ENCODE measurements around the gene PTPN3. TPM values are rescaled to one million over a fixed set of nuclear protein-coding genes. Genes with fewer than 3 reads are reported as not detected.

PTPN3 gene
- total RNA-seq, 3 donors from 2014 or later = 13.2 to 30.3 (median 25.8) TPM

DNA sequence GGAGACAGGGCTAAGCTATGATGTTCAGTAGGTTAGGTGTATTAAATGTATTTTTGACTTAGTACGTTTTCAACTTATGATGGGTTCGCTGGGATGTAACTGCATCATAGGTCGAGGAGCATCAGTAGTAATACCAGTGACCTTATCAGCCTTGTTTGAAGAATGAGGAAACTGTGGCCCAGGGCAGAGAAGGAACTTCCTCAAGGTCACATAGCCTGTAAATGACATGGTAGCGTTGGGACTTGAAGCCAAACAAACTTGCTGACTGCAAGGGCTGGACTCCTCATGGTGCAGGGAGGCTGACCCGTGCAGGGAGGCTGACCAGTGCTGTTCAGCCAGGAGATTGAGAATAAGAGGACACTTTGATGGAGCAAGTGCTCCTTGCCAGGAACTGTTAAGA is 21.3 kb upstream of the PTPN3 start:
- H3K9me3 ChIP-seq = no peaks in the 10 kb centered on the region
- no peaks in the 10 kb centered on the region for H3K4me1 ChIP-seq (ENCODE audit: low read depth)
- no peak overlapping the region for H3K4me3 ChIP-seq
- no peak for DNase-seq
- peak; percentile 35 for ATAC-seq
- H3K36me3 ChIP-seq (ENCODE audit: low read depth) = no peaks in the 10 kb centered on the region
- no peak for TF ChIP-seq CTCF (IDR thresholded peaks at IDR 0.05)
- intact Hi-C loops (cut with DNase I, micrococcal nuclease) = no loop called here

DNA sequence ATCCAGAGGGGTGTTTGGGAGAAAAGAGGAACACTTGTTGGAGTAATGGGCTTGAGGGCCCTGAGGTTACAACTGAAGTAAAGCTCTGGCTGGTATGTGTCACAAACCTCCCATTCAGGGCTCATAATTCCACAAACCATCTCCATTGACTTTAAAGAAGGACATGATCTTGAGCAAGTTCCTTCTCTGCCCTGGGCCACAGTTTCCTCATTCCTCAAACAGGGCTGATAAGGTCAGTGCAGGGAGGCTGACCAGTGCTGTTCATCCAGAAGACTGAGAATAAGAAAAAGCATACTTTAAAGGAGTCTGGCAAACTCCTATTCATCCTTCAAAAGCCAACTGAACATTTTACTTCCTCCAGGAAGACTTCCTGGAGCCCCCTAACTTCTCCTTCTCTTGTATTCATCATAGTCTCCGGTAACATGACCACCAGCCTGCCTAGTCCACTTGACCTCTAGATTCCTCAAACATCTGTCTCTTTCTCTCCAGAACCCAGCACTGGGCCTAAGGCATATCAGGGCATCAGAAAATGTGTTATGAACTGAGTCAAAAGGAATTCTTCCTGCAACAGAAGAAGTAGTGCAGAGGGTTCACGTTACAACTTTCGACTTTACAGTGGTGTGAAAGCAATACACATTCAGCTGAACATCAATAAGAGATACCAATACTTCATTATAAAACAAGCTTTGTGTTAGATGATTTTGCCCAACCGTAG is 20.7 kb upstream of the PTPN3 start:
- no peak for TF ChIP-seq CTCF (IDR thresholded peaks at IDR 0.05)
- Histone ChIP-seq H3K36me3 (ENCODE audit: low read depth) (no peaks in the 10 kb centered on the region), H3K4me3 (no peak overlapping the region), H3K4me1 (ENCODE audit: low read depth) (no peaks in the 10 kb centered on the region), H3K9me3 (no peaks in the 10 kb centered on the region)
- ATAC-seq = no peak
- intact Hi-C loops (cut with DNase I, micrococcal nuclease) = no loop called here
- DNase-seq = no peak

DNA sequence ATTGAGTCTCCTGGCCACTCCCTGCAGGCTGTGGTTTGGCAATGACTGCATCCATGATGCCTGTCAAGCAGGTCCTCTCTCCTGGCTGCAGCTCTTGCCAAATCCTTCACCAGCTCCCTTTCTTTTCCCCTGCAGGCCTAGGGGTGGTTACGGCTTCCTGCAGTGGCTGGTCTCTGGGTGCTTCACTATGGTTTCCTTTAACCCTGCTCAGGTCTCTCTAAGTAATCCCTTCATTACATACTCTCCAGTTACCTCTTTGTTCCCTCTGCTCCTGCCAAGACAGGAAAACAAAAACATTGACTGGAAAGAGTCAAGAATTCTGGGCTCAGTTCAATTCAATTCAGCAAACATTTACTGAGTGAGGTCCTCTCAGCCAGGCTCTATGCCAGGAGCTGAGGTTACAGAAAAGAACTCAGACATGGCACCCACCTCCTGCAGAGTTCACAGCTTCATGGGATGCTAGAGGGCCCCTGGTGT is 19.8 kb upstream of the PTPN3 start:
- ATAC-seq = no peak

GRCh38 chr9:109513871-109514270 is 15.8 kb upstream of the PTPN3 start:
- no peak for ATAC-seq
- no peaks in the 10 kb centered on the region for H3K4me1 ChIP-seq (ENCODE audit: low read depth)
- H3K9me3 ChIP-seq = no peaks in the 10 kb centered on the region
- no peak for DNase-seq
- H3K4me3 ChIP-seq = no peak overlapping the region
- intact Hi-C loops (cut with DNase I, micrococcal nuclease) = no loop called here
- no peaks in the 10 kb centered on the region for H3K36me3 ChIP-seq (ENCODE audit: low read depth)
- no peak for TF ChIP-seq CTCF (IDR thresholded peaks at IDR 0.05)

More for the DNA sequence above, 19.8 kb upstream of the PTPN3 start:
- Histone ChIP-seq H3K4me3 (no peak overlapping the region), H3K36me3 (ENCODE audit: low read depth) (no peaks in the 10 kb centered on the region), H3K9me3 (no peaks in the 10 kb centered on the region), H3K4me1 (ENCODE audit: low read depth) (no peaks in the 10 kb centered on the region)
- intact Hi-C loops (cut with DNase I, micrococcal nuclease) = no loop called here
- no peak for DNase-seq
- no peak for TF ChIP-seq CTCF (IDR thresholded peaks at IDR 0.05)

GRCh38 chr9:109512170-109512756 is 14.2 kb upstream of the PTPN3 start:
- ATAC-seq (no peak), DNase-seq (no peak)
- intact Hi-C loops (cut with DNase I, micrococcal nuclease) = no loop called here
- Histone ChIP-seq H3K4me3 (no peak overlapping the region), H3K4me1 (ENCODE audit: low read depth) (no peaks in the 10 kb centered on the region), H3K9me3 (no peaks in the 10 kb centered on the region), H3K36me3 (ENCODE audit: low read depth) (no peaks in the 10 kb centered on the region)
- no peak for TF ChIP-seq CTCF (IDR thresholded peaks at IDR 0.05)
